Stimulated activated CD8-positive, alpha-beta memory T cell treated with anti-CD3 and anti-CD28 coated beads, Interleukin-7, amount 100 ng/mL, for 24 hours (primary cell): ENCODE results near the gene RXRA.

ENCODE experiments used
- DNase-seq: peaks from one replicate; pipeline ENCODE4 v3.0.0-alpha.2; 2020; ENCODE audit warnings: low read depth

RXRA gene

GRCh38 chr9:134454476-134454857, 128.2 kb downstream of the RXRA start:
- DNase-seq = no peak

- no peak for DNase-seq
Measured at GRCh38 chr9:134455021-134455471, 128.8 kb downstream of the RXRA start.

- DNase-seq = no peak
Measured at GRCh38 chr9:134455537-134455933, 129.3 kb downstream of the RXRA start.

- peak; percentile 37 for DNase-seq
Measured at GRCh38 chr9:134455934-134456755, 129.9 kb downstream of the RXRA start.

GRCh38 chr9:134456756-134457305, 130.6 kb downstream of the RXRA start:
- no peak for DNase-seq

- no peak for DNase-seq
Measured at GRCh38 chr9:134457321-134458206, 131.3 kb downstream of the RXRA start.

GRCh38 chr9:134458207-134459108, 132.2 kb downstream of the RXRA start:
- no peak for DNase-seq

GRCh38 chr9:134459164-134459563, 132.9 kb downstream of the RXRA start:
- no peak for DNase-seq

- no peak for DNase-seq
Measured at GRCh38 chr9:134459573-134459972, 133.3 kb downstream of the RXRA start.

- DNase-seq = no peak
Measured at GRCh38 chr9:134460206-134460605, 134.0 kb downstream of the RXRA start.

- DNase-seq = no peak
Measured at GRCh38 chr9:134460896-134461295, 134.6 kb downstream of the RXRA start.

GRCh38 chr9:134461426-134461982, 135.2 kb downstream of the RXRA start:
- DNase-seq = no peak

GRCh38 chr9:134462318-134462717, 136.1 kb downstream of the RXRA start:
- no peak for DNase-seq

- no peak for DNase-seq
Measured at GRCh38 chr9:134463280-134463679, 137.0 kb downstream of the RXRA start.

GRCh38 chr9:134466869-134467616, 140.8 kb downstream of the RXRA start:
- DNase-seq = no peak

- DNase-seq = no peak
Measured at GRCh38 chr9:134468358-134468757, 142.1 kb downstream of the RXRA start.

- no peak for DNase-seq
Measured at GRCh38 chr9:134469041-134469875, 143.0 kb downstream of the RXRA start.

GRCh38 chr9:134472256-134472655, 146.0 kb downstream of the RXRA start:
- DNase-seq = no peak
